ENCODE results near the gene COL18A1.
"Not testable (repeated sequence)": the region's sequence is repeated elsewhere in the genome, so short reads cannot be mapped to it uniquely, and the experiment has no call there.

The COL18A1 gene

DNA sequence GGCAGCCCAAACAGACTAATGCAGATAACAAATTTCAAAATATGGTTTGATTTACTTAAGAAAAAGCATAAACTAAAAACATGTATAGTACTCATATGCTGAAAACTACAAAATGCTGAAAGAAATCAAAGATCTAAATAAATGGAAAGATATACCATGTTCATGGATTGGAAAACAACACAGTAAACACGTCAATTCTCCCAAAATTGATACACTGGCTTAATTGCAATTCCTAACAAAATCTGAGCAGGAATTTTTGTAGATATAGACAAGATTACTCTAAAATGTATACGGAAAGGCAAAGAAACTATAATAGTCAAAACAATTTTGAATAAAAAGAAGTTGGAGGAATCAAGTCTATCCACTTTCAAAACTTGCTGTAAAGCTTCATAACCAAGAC, 116.3 kb downstream of the COL18A1 start:
- H3K4me3 ChIP-seq (ENCODE audit: low read depth, low read length) = no peak overlapping the region
- TF ChIP-seq, protein P1, sequence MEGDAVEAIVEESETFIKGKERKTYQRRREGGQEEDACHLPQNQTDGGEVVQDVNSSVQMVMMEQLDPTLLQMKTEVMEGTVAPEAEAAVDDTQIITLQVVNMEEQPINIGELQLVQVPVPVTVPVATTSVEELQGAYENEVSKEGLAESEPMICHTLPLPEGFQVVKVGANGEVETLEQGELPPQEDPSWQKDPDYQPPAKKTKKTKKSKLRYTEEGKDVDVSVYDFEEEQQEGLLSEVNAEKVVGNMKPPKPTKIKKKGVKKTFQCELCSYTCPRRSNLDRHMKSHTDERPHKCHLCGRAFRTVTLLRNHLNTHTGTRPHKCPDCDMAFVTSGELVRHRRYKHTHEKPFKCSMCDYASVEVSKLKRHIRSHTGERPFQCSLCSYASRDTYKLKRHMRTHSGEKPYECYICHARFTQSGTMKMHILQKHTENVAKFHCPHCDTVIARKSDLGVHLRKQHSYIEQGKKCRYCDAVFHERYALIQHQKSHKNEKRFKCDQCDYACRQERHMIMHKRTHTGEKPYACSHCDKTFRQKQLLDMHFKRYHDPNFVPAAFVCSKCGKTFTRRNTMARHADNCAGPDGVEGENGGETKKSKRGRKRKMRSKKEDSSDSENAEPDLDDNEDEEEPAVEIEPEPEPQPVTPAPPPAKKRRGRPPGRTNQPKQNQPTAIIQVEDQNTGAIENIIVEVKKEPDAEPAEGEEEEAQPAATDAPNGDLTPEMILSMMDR (IDR thresholded peaks at IDR 0.05; ENCODE audit: borderline replicate concordance, insufficient read depth, low read depth, low read length) = no peak

DNA sequence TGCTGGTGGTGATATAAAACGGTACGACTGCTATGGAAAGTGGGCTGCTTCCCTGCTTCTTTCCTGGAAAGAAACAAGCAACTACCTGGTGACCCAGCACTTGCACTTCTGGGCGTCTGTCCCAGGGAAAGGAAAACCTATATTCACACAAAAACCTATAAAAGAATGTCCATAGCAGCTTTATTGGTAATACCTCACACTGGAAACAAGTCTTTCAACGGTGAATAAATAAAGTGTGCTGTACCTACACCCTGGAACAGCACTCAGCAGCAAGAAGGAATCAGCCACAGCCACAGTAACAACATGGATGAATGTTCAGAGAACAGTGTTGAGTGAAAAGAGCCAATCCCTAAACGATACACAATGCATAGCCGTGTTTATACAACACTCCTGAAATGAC, 117.4 kb downstream of the COL18A1 start:
- TF ChIP-seq, protein P1 (IDR thresholded peaks at IDR 0.05; ENCODE audit: borderline replicate concordance, insufficient read depth, low read depth, low read length) = no peak
- H3K4me3 ChIP-seq (ENCODE audit: low read depth, low read length) = no peak overlapping the region

DNA sequence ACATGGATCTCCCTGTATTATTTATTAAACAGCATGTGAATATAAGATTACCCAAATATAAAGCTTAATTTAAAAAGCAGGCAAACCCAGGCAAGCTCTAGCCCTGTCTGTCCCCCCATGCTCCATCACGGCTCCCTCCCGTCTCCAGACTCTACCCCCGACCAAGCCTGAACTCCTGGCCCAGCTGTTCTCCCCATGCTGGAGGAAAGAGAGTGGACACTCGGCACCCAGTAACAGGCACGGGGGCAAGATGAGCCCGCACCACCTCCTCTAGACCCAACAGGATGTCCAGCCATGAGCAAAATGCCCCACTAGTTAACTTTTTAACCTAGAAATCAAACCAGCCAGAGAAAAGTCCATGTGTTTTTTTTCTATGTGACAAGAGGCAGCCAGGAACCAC, 118.0 kb downstream of the COL18A1 start:
- H3K4me3 ChIP-seq (ENCODE audit: low read depth, low read length) = no peak overlapping the region
- TF ChIP-seq, protein P1 (IDR thresholded peaks at IDR 0.05; ENCODE audit: borderline replicate concordance, insufficient read depth, low read depth, low read length) = no peak

DNA sequence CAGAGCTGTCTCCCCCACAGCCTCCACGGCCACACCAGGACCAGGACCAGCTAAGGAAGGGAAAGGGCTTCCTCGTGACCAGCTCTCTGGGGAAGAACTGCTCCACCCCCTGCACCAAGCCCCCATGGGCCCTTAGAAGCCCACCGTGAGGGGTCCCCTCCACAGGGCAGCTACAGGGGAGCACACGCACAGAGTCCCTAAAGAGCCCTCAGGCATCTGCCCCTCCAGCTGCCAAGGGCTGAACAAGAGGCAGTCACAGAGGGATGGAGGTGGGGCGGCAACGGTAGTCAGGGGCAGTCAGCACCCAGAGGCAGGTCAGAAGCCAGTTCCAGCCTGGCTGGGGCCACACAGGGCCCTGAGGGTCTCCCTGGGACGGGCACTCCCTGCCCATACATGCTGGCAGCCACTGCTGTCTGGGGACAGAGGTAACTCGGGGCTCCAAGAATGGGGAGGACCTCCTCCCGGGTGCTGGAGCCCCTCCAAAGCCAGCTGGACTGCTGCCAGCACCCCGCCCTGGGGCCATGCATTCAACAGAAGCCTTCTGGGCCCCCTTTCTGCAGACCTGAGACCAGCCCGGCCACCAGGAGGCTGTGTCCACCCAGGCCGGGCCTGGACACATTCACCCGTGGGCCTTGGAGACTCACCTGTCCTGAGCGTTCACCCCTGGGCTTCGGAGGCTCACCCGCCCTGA, 118.6 kb downstream of the COL18A1 start:
- H3K4me3 ChIP-seq (ENCODE audit: low read depth, low read length) = no peak overlapping the region
- TF ChIP-seq, protein P1 (IDR thresholded peaks at IDR 0.05; ENCODE audit: borderline replicate concordance, insufficient read depth, low read depth, low read length) = no peak

DNA sequence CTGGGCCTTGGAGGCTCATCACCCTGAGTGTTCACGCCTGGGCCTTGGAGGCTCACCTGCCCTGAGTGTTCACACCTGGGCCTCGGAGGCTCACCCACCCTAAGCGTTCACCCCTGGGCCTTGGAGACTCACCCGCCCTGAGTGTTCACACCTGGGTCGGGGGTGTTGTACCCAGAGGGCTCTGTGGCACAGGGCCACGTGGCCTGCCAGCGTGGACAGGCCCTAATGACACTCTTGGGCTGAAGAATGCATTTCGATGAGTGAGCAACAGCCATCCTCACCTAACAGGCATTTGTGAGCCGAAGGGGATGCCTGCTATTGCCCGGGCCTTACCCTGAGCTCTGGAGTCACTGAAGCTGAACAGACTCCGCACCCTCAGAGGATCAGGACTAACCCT, 119.8 kb downstream of the COL18A1 start:
- TF ChIP-seq, protein P1 (IDR thresholded peaks at IDR 0.05; ENCODE audit: borderline replicate concordance, insufficient read depth, low read depth, low read length) = no peak
- no peak overlapping the region for H3K4me3 ChIP-seq (ENCODE audit: low read depth, low read length)

DNA sequence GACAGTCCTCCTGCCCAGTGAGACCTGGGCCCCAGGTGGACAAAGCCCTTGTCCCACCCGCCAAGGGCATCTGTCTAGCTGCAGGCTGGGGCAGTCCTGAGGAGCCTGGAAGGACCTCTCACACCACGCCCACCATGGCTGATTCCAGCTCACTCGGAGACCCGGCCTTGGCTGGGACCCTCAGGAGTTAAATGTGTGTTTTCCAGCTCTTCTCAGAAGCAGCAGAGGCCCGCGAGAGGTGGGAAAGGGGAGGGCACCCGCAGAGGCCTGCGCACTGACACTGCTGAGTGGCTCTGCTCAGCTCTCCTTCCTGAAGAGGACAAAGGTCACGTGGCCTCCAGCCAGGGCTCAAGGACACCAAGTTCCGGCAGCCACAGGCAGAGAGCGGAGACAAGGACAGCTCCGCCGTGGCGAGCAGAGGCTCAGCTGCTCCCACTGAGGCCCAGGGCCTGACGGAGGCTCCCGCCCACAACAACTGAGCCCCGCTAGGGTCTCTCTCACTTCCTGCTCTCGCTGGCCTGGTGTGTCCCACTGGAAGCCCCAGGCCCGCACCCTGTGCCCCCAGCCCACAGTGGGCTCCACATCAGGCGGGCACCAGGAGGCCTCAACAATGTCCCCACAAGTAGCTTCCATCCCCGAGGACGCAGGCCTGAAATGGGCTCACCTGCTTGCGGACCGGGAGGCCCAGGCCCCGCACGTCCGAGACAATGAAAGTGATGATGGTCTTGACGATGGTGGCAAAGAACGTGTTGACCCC, 120.4 kb downstream of the COL18A1 start:
- TF ChIP-seq, protein P1 (IDR thresholded peaks at IDR 0.05; ENCODE audit: borderline replicate concordance, insufficient read depth, low read depth, low read length) = no peak
- no peak overlapping the region for H3K4me3 ChIP-seq (ENCODE audit: low read depth, low read length)

DNA sequence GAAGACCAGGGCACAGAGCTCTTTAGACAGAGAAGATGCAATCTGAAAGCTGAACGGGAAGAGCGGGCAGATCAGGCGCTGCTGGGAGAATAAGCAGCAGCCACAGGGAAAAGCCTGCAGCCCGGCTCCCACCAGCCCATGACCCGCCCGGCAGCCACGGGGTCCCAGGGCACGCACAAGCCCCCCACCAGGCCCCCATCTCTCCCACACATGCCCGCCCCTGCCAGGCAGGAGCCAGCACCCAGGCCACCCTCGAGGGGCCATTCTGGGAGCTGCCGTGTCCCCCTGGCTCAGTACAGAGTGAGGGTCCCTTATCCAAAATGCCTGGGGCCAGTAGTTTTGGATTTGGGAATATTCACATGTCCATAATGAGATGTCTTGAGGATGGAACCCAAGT, 120.9 kb downstream of the COL18A1 start:
- no peak overlapping the region for H3K4me3 ChIP-seq (ENCODE audit: low read depth, low read length)
- TF ChIP-seq, protein P1 (IDR thresholded peaks at IDR 0.05; ENCODE audit: borderline replicate concordance, insufficient read depth, low read depth, low read length) = no peak

DNA sequence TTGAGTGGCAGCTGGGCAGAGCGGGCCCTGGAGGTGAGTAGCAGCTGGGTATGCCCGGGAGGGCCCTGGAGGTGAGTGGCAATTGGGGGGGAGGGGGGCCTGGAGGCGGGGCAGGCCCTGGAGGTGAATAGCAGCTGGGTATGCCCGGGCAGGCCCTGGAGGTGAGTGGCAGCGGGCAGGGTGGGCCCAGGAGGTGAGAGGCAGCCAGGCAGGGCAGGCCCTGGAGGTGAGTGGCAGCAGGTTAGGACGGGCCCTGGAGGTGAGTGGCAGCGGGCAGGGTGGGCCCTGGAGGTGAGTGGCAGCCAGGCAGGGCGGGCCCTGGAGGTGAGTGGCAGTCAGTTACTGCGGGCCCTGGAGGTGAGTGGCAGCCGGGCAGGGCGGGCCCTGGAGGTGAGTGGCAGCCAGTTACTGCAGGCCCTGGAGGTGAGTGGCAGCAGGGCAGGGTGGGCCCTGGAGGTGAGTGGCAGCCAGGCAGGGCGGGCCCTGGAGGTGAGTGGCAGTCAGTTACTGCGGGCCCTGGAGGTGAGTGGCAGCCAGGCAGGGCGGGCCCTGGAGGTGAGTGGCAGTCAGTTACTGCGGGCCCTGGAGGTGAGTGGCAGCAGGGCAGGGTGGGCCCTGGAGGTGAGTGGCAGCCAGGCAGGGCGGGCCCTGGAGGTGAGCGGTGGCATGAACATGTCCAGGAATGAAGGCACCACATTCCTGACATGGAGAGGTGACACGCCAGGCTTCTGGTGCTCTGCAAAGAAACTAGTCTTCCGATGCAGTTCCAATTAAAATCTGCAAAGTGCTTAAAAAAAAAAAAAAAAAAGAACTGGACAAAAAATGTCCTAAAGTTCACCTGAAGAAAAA, 122.4 kb downstream of the COL18A1 start:
- not testable (repeated sequence) for H3K4me3 ChIP-seq (ENCODE audit: low read depth, low read length)
